Measurements from ENCODE around the gene DDOST.
"Not testable (repeated sequence)": the region's sequence is repeated elsewhere in the genome, so short reads cannot be mapped to it uniquely, and the experiment has no call there.

The DDOST gene

GRCh38 chr1:20619999-20620398 is 41.2 kb downstream of the DDOST start:
- no peak for DNase-seq

GRCh38 chr1:20618550-20618949 is 42.6 kb downstream of the DDOST start:
- no peak for DNase-seq

- no peak for DNase-seq
These were observed 44.2 kb downstream of the DDOST start for GRCh38 chr1:20616847-20617487.

GRCh38 chr1:20615946-20616846 is 45.0 kb downstream of the DDOST start:
- no peak for DNase-seq

- no peak for DNase-seq
These were observed 47.0 kb downstream of the DDOST start for GRCh38 chr1:20614131-20614579.

GRCh38 chr1:20612221-20612746 is 48.9 kb downstream of the DDOST start:
- DNase-seq = no peak

GRCh38 chr1:20611652-20612051 is 49.5 kb downstream of the DDOST start:
- no peak for DNase-seq

GRCh38 chr1:20610970-20611369 is 50.2 kb downstream of the DDOST start:
- no peak for DNase-seq

GRCh38 chr1:20609541-20609940 is 51.6 kb downstream of the DDOST start:
- no peak for DNase-seq

GRCh38 chr1:20606801-20607570 is 54.2 kb downstream of the DDOST start:
- DNase-seq = not testable (repeated sequence)

GRCh38 chr1:20604678-20605077 is 56.5 kb downstream of the DDOST start:
- no peak for DNase-seq

- peak; percentile 20 for DNase-seq
These were observed 57.4 kb downstream of the DDOST start for GRCh38 chr1:20603504-20604464.

GRCh38 chr1:20602851-20603450 is 58.2 kb downstream of the DDOST start:
- DNase-seq = no peak

Measured in CD4-positive, alpha-beta T cell treated with Interferon gamma for 1 hour (primary cell).